ENCODE results near the gene UNC5B.

UNC5B gene

DNA sequence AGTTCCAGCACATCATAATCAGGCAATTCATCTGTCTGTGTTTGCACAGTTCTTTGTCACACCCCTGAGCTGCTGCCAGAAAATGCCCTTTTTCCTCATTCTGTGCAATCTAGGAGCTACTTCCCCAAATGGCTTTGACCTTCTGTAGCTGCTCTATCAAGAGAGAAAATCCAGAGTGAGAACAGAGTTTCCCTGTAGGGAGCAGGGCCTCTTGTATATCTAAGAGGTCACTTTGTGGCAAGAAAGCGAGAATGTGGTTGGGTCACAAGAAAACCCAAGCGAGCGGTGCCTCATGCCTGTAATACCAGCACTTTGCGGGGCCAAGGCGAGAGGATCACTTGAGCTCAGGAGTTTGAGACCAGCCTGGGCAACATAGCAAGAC lies 131.0 kb downstream of the UNC5B start:
- no peak for DNase-seq (ENCODE audit: low spot score)

DNA sequence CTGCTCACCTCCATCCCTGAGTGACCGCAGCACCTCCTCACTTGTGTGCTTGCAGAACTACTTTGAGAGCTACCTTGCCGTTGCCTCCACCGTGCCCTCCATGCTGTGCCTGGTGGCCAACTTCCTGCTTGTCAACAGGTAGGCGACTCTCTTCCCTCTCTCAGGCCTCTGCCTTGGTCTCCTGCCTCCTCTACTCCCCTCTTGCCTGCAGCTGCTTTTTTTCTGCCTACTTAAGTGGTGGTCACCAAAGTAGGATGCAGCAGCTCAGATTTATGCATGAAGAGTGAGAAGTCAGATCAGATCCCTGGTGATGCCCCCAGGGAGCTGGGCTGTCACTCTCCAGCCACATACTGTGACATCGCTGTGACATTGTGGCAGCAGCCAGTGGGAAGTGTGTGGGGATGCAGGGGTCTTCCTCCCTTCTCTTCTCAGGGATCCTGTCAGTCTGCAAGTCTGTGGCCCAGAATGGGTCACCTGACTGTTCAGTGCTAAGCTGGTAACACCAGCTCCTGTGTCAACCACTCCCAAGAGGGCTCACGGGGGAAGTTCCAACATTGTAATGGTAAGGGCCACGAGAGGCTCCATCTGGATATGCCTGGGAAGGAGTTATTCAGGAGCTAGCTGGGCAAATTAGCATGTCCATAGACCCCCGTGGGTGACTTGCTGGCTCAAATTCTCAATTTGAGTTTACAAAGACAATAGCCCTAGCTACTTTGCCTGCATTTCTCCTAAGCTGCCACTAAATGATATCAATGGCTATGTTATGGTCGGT lies 132.0 kb downstream of the UNC5B start:
- no peak for DNase-seq (ENCODE audit: low spot score)

DNA sequence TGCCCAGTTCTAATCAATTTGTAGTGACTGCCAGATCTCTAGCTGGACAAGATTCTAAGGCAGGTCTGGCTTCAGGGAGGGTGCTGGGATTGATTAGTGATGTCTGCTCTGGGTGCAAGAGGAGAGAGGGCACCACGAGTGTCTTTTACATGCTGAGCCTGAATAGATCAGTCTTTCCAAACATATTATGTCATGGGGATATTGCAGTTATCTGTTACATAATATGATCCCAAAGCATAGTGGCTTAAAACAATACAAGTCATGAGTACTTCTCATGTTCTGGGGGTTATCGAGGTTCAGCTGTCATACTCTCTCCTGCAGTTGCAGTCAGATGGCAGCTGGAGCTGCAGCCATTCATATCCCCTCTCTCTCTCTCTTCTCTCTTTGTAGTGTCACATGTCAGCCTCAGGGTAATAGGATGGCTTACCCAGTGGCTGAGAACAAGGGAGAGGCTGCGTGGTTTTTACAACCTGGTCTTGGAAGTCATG lies 132.7 kb downstream of the UNC5B start:
- DNase-seq (ENCODE audit: low spot score) = no peak

DNA sequence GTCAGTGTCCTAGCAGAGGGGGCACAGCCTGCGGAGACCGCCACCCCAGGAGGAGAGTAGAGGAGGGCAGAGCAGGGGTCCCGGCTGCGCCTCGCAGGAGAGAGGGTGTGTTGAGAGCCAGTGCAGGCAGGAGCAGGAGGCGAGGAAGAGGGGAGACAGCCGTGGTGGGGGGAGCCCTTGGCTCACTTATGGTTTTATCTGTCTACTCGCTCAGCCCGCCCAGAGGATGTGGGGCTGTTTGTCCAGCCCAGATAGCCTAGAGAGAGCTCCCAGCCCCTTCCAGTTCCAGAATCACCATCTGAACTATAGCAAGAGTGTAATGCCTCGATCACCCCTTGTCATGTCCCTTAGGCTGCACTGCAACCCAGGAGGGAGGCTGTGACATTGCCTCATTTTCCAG lies 133.3 kb downstream of the UNC5B start:
- no peak for DNase-seq (ENCODE audit: low spot score)

DNA sequence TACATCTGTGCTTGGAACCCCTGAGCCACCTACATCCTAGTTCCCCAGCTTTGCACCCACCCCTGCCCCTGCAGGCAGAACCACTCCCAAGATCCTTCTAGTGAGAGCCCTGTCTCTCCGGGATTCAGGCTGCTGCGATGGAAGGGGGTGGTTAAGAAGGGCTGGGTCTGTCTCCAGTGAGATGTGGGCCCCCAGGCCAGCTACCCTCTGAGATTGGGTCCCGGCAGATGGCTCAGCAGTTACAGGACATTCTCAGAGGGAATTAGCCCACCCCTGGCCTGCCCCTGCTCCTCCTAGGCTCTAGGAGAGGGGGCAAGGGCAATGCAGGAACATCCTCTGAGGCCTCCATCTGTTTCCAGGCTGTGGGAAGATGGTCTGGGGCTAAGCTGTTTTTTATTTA lies 134.4 kb downstream of the UNC5B start:
- DNase-seq (ENCODE audit: low spot score) = no peak

DNA sequence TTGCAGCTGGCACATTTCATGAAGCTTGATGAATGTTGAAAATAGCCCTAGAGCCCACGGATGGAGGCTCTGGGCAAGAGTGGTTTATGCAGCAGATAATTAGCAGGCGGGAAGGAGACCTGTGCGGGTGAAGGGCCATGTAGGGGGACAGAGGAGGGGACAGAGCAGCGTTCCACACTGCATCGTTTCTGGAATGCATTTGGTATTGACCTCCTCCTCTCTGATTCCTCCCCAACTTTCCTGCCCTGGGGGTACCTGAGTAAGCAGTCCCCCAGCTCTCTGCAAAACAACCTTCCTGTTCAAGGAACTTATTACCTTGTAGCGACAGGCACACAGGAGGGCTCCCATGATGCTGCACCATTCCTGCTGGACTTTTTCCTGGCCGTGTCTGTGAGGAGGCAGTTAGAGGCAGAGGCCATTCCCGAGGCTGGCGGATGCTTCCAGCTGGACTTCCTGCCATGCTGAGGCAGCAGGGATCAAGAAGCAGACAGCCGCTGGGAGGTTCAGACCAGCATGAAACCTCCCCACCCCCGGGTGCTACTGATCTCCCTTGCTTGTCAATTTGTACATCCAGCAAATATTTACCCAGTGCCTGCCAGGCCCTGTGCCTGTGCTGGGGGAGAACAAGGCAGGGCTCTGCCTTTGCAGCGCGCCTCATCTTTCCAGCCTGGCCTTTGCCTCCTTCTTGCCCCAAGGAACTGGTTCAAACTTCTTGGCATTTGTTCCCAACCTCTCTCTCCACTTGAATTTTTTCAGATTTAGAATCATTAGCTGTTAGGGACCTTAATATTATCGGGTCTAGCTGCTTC lies 135.4 kb downstream of the UNC5B start:
- DNase-seq (ENCODE audit: low spot score) = no peak

DNA sequence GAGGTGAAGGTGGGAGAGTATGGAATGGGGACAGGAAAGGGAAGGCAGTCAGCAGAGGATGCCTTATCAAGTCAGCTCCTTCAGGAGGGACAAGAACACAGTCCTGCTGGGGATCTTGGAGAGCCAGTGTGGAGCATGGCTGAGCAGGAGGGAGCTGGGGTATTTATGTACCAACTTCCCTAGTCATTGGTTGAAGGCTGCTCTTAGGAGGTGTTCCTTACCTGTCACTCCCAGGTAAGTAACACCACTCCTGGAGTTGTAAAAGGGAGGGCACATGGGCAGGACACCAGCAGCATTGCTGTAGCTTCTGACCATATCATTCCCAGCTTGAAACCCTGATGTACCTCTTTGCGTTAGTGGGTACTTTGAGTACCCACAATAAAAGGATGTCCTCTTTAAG lies 136.5 kb downstream of the UNC5B start:
- DNase-seq (ENCODE audit: low spot score) = no peak

DNA sequence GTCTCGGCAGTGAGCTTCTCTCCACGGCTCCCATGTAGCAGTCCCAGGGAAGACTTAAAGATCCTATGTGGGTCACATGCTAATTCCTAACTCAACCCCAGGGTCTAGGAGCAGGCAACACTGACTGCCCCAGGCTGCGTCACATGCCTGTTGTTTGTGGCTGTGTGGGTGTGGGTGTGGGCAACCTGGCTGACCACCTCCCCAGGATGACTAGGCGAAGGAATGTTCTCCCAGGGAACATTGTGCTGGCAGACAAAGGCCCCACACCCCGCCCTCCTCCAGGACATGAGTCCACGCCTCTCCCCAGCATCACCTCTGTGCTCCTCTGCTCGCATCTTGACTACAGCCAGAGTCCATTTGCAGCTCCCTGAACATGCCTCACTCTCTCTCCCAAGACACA lies 137.0 kb downstream of the UNC5B start:
- DNase-seq (ENCODE audit: low spot score) = no peak

DNA sequence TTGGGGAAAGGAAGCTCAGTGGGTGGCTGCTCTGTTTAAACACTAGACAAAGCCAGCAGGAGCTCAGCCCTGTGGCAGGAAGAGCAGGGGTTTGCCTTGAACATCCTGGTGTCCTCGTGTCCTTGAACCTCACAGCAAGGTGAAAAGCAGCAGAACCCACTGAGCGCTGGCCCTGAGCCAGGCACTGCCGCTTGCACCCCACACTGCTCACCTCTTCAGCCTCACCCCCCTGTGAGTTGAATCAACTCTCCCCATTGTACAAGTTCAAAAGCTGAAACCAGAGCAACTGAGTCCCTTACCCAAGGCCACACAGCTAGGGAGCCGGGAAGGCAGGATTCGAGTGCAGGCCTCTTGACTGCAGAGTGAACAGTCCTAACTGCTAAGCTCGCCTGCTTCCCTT lies 138.7 kb downstream of the UNC5B start:
- DNase-seq (ENCODE audit: low spot score) = no peak

DNA sequence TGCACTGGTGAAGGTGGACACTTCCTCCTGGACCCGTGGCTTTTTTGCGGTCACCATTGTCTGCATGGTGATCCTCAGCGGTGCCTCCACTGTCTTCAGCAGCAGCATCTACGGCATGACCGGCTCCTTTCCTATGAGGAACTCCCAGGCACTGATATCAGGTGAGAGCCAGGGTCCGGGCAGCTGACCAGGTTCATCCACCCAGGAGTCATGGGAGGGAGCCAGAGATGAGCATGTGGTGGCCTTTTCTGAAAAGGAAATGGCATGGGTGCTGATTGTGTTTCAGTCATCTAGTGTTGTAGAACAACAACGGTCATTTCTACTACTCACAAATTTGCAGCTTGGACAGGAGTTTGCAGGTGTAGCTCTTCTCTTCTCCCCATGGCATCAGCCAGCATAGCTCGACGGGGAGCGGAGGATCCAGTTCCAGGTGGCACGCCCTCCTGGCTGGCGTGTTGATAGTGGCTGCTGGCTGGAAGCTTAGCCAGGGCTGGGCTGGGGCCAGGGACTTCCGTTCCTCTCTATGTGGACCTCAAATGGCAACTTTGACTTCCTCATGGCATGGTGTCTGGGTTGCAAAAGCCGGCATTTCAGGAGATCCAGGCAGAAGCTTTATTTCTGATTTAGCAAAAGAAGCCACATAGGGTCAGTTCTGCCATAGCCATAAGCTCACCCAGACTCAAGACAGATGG lies 139.4 kb downstream of the UNC5B start:
- DNase-seq (ENCODE audit: low spot score) = no peak

All from COLO829 (cell line).